ENCODE results near the gene ADGRD2. TPM values are rescaled to one million over a fixed set of nuclear protein-coding genes. Genes with fewer than 3 reads are reported as not detected.

The ADGRD2 gene, protein sequence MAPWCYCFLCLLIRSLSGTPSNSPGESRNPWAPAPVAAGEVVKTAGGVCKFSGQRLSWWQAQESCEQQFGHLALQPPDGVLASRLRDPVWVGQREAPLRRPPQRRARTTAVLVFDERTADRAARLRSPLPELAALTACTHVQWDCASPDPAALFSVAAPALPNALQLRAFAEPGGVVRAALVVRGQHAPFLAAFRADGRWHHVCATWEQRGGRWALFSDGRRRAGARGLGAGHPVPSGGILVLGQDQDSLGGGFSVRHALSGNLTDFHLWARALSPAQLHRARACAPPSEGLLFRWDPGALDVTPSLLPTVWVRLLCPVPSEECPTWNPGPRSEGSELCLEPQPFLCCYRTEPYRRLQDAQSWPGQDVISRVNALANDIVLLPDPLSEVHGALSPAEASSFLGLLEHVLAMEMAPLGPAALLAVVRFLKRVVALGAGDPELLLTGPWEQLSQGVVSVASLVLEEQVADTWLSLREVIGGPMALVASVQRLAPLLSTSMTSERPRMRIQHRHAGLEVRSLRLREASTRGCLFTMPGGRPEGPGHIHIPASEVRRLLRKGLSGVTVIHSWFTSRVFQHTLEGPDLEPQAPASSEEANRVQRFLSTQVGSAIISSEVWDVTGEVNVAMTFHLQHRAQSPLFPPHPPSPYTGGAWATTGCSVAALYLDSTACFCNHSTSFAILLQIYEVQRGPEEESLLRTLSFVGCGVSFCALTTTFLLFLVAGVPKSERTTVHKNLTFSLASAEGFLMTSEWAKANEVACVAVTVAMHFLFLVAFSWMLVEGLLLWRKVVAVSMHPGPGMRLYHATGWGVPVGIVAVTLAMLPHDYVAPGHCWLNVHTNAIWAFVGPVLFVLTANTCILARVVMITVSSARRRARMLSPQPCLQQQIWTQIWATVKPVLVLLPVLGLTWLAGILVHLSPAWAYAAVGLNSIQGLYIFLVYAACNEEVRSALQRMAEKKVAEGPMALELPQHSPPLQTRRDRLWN
- not detected in 2 replicates for total RNA-seq

DNA sequence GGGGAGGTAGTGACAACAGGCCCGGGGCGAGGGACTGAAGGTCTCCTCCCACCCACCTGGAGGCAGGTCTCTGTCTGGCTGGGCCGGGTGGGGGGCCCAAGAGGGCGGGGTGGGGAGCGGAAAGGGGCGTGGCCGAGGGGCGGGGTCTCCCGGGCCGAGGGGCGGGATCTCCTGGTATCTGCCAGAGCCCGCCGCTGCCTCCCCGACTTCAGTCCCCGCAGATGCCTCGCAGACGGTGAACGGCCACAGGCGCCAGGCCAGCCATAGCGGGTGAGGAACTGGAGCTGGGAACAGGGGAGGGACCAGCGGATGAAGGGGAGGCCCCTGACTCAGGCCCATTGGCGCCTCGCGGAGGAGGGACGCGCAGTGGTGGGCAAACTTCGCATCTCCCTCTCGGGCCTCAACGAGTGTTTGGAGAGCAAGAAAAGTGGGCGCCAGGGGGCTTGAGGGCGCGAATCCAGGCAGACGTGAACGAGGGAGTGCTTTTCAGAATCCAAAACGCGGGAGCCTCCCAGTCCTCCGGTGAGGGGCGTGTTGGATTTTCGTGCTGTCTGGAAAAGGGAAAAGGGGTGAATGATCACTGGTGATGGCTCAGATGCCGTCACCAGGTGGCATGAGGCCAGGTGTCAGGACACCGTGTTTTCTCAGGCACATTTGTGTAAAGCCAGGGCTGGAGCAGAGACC, at the start of gene ADGRD2:
Gene ADGRD2, plus strand, starts transcription at position 211 of the 684 bp plus-strand sequence. CDS start 1,216 bp downstream, outside the sequence.

DNA sequence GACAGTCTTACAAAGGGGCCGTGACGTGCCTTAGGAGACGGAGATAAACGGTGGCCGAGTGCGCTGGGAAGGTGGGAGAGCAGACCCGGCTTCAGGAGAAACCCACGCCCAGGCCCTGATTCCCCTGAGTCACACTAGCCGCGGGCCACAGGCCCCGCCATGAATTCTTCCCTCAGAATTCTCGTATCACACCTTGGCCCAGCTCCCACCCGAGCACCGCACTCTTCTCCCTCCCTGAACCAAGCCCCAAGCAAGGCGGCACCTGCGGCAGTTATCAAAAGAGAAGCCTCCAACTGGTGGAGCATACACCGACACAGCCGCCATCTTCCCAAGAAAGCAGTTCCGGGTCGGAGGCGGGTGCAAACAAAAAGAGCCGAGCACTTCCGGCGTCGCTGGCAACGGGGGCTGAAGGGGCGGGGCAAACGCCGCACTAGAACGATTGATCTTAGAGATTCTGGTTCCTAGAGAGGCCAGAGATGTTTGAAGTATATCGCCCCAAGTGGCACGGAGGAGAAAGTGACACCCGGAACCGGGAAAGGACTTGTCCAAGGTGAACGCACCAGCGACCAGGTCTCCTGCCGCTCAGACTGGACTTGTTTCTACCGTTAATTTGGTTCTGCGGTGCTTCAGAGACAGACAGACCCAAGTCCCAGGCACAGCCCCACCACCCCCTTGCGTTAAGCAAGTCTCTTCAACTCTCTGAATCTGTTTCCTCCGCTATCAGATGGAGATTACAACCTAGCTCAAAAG, 35.0 kb upstream of the ADGRD2 start, which contains the start of gene PSMB7:
Gene PSMB7, minus strand, starts transcription at position 341 of the 750 bp plus-strand sequence. Its CDS starts 17 bp downstream, at position 324.

DNA sequence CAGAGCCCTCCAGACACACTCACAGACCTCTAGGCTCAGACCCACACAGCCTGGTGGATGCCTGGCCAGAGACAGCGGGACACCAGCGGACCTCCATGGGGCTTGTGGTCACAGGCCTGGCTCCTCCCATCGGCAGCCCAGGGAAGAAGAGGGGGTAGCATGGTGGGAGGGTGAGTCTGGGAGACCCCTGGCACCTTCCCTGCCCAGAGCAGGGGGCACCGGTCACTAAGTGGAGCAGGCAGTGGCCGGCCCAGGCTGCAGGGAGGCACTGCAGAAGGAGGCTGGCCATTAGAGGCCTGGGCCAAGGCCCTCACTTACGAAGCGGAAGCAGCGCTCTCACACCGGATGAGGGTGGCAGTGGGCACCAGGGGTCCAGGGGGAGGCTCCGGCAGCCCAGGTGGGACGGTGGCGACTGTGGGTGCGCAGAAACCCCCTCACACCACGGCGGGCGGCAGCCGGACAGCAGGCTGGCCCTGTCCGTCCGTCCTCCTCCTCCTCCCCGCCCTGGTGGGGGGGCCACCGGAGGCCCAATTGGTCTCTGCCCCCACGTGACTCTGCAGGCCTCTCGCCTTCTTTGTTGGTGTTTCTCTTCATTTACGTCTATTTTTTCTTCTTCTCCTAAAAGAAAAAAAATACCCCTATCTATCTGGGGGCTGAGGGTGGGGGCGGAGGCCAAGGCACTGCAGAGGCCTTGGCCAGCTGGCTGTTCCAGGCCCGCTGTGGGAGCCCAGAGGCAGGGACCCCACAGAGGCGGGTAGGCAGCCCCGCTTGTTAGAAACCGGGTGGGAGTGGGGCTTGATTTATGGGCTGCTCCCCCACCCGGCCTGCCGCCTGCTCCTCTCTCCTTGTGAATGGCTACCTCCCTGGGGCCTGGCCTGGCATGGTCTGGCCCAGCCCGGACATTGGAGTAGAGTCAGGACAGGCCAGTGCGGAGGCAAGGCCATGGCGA, 57.0 kb downstream of the ADGRD2 start, which contains the start of gene NR5A1:
Gene NR5A1, minus strand, starts transcription at position 469 of the 949 bp plus-strand sequence. CDS start 4,004 bp downstream, outside the sequence.

Other genes starting within 250 kb of the ADGRD2 start
- 35.8 and 83.9 TPM in 2 replicates for gene NEK6, start 192.5 kb upstream of the ADGRD2 start, total RNA-seq
- gene PSMB7, start 35.0 kb upstream of the ADGRD2 start, total RNA-seq: 200 and 302 TPM in 2 replicates
- not detected in 2 replicates for gene NR5A1, start 56.9 kb downstream of the ADGRD2 start, total RNA-seq

Data from mesangial cell (primary cell).